Measurements from ENCODE around the gene POU2F1.

- TF ChIP-seq CTCF (IDR thresholded peaks at IDR 0.05) (no peak), POLR2A (IDR thresholded peaks at IDR 0.05) (no peak)
These were observed 83.5 kb downstream of the POU2F1 start for GRCh38 chr1:167304165-167304564.
